Smooth muscle cell of the coronary artery (primary cell): ENCODE results near the gene ZMYND15. TPM values are rescaled to one million over a fixed set of nuclear protein-coding genes. Genes with fewer than 3 reads are reported as not detected.

Experiments
- total RNA-seq: library from RNA; depleted of rRNA; stranded (reverse); fragments of >200 nt; gene quantifications from 2 replicates; pipeline ENCODE4 v1.2.3, GENCODE V29; 2014; ENCODE audit warnings: low replicate concordance

ZMYND15 gene
- total RNA-seq: 0.23 TPM in 1 of 2 replicates, not detected in the other

GRCh38 chr17:4739122-4740024 is at the start of gene ZMYND15, which contains the start of gene CXCL16:
TSS of gene ZMYND15 (plus strand) at chr17:4739833. CDS start at chr17:4740549, 716 bp downstream.
TSS of gene CXCL16 (minus strand) at chr17:4739928. CDS start at chr17:4739339, 589 bp downstream.

GRCh38 chr17:4709794-4710692 is 29.6 kb upstream of the ZMYND15 start, which contains the start of gene ARRB2:
TSS of gene ARRB2 (plus strand) at chr17:4710632. CDS start at chr17:4710722, 90 bp downstream.

GRCh38 chr17:4771519-4772234 is 32.0 kb downstream of the ZMYND15 start, which contains the start of gene TM4SF5:
TSS of gene TM4SF5 (plus strand) at chr17:4771886. CDS start at chr17:4771923, 37 bp downstream.

GRCh38 chr17:4786106-4786511 is 46.5 kb downstream of the ZMYND15 start, which contains the start of gene VMO1:
TSS of gene VMO1 (minus strand) at chr17:4786364. CDS start at chr17:4786352, 12 bp downstream.

GRCh38 chr17:4788807-4789700 is 49.4 kb downstream of the ZMYND15 start, which contains the start of gene GLTPD2:
TSS of gene GLTPD2 (plus strand) at chr17:4788964. CDS start at chr17:4789012, 48 bp downstream.

Other genes starting within 250 kb of the ZMYND15 start
- 0.23 TPM in 1 of 2 replicates, not detected in the other for gene SPNS2, start 241.0 kb upstream of the ZMYND15 start, total RNA-seq
- gene MYBBP1A, start 184.4 kb upstream of the ZMYND15 start, total RNA-seq: 35.0 and 43.4 TPM in 2 replicates
- not detected in 2 replicates for gene GGT6, start 179.3 kb upstream of the ZMYND15 start, total RNA-seq
- 0.12 TPM in 1 of 2 replicates, not detected in the other for gene SMTNL2, start 155.3 kb upstream of the ZMYND15 start, total RNA-seq
- not detected in 2 replicates for gene ALOX15, start 98.2 kb upstream of the ZMYND15 start, total RNA-seq
- gene PELP1, start 35.7 kb upstream of the ZMYND15 start, total RNA-seq: 6.4 and 10.1 TPM in 2 replicates
- gene ARRB2, start 29.2 kb upstream of the ZMYND15 start, total RNA-seq: 1.7 and 3.9 TPM in 2 replicates
- 10.1 and 12.1 TPM in 2 replicates for gene MED11, start 8.4 kb upstream of the ZMYND15 start, total RNA-seq
- 0.59 and 0.83 TPM in 2 replicates for gene CXCL16, start 95 bp downstream of the ZMYND15 start, total RNA-seq
- not detected in 2 replicates for gene TM4SF5, start 32.1 kb downstream of the ZMYND15 start, total RNA-seq
- gene VMO1, start 46.5 kb downstream of the ZMYND15 start, total RNA-seq: 0.08 and 0.23 TPM in 2 replicates
- gene GLTPD2, start 49.1 kb downstream of the ZMYND15 start, total RNA-seq: not detected in 2 replicates
- gene PSMB6, start 56.3 kb downstream of the ZMYND15 start, total RNA-seq: 121 and 237 TPM in 2 replicates
- gene PLD2, start 67.3 kb downstream of the ZMYND15 start, total RNA-seq: 15.1 and 16.5 TPM in 2 replicates
- 20.7 and 36.0 TPM in 2 replicates for gene MINK1, start 93.5 kb downstream of the ZMYND15 start, total RNA-seq
- gene C17orf107, start 159.7 kb downstream of the ZMYND15 start, total RNA-seq: 2.1 and 7.4 TPM in 2 replicates
- 0.38 and 0.47 TPM in 2 replicates for gene CHRNE, start 163.3 kb downstream of the ZMYND15 start, total RNA-seq
- not detected in 2 replicates for gene GP1BA, start 192.4 kb downstream of the ZMYND15 start, total RNA-seq
- 51.1 and 76.2 TPM in 2 replicates for gene SLC25A11, start 200.2 kb downstream of the ZMYND15 start, total RNA-seq
- gene RNF167, start 200.4 kb downstream of the ZMYND15 start, total RNA-seq: 12.1 and 13.3 TPM in 2 replicates
- gene PFN1, start 208.7 kb downstream of the ZMYND15 start, total RNA-seq: 665 and 1,065 TPM in 2 replicates
- gene ENO3, start 211.3 kb downstream of the ZMYND15 start, total RNA-seq: 2.7 and 4.9 TPM in 2 replicates
- gene SPAG7, start 228.0 kb downstream of the ZMYND15 start, total RNA-seq: 44.5 and 69.5 TPM in 2 replicates
- gene CAMTA2, start 247.8 kb downstream of the ZMYND15 start, total RNA-seq: 4.1 TPM in 2 replicates